H9 (cell line): ENCODE measurements around the gene EIF3M. TPM values are rescaled to one million over a fixed set of nuclear protein-coding genes. Genes with fewer than 3 reads are reported as not detected.

Experiments
- DNase-seq: peaks from one replicate; pipeline ENCODE4 v3.0.0-alpha.2; 2017
- H2AFZ ChIP-seq: one replicate; pipeline ENCODE4 v1.6.1; 2013; ENCODE audit warnings: mild to moderate bottlenecking, low read length, control low read depth, moderate library complexity
- H2AK5ac ChIP-seq: 2 replicates; pipeline ENCODE4 v1.6.1; 2013; ENCODE audit warnings: low read length, control low read depth, mixed read lengths; ENCODE audit not compliant: insufficient read length
- H2BK120ac ChIP-seq: one replicate; pipeline ENCODE4 v1.6.1; 2013; ENCODE audit warnings: low read depth, mild to moderate bottlenecking, low read length, control low read depth, inconsistent platforms; ENCODE audit not compliant: poor library complexity, severe bottlenecking
- H2BK12ac ChIP-seq: 2 replicates; pipeline ENCODE4 v1.6.1; 2013; ENCODE audit warnings: low read length, control low read depth, mixed read lengths, low read depth; ENCODE audit not compliant: insufficient read length
- H2BK15ac ChIP-seq: 2 replicates; pipeline ENCODE4 v1.6.1; 2013; ENCODE audit warnings: low read depth, low read length, control low read depth
- H2BK20ac ChIP-seq: one replicate; pipeline ENCODE4 v1.6.1; 2013; ENCODE audit warnings: low read depth, mild to moderate bottlenecking, low read length, control low read depth, inconsistent platforms; ENCODE audit not compliant: poor library complexity, severe bottlenecking
- H2BK5ac ChIP-seq: 2 replicates; pipeline ENCODE4 v1.6.1; 2013; ENCODE audit warnings: low read length, control low read depth, mixed read lengths; ENCODE audit not compliant: insufficient read length
- H3K14ac ChIP-seq: 2 replicates; pipeline ENCODE4 v1.6.1; 2013; ENCODE audit warnings: low read length, control low read depth; ENCODE audit not compliant: insufficient read depth
- H3K18ac ChIP-seq: 2 replicates; pipeline ENCODE4 v1.6.1; 2013; ENCODE audit warnings: low read depth, mild to moderate bottlenecking, mixed read lengths, low read length, control low read depth; ENCODE audit not compliant: insufficient read length
- H3K23ac ChIP-seq: 2 replicates; pipeline ENCODE4 v1.6.1; 2013; ENCODE audit warnings: low read length, control low read depth, mixed read lengths, low read depth; ENCODE audit not compliant: insufficient read length
- H3K23me2 ChIP-seq: 2 replicates; pipeline ENCODE4 v1.6.1; 2013; ENCODE audit warnings: low read depth, mild to moderate bottlenecking, mixed read lengths, low read length, control low read depth; ENCODE audit not compliant: insufficient read length, poor library complexity, severe bottlenecking
- H3K27ac ChIP-seq: 2 replicates; pipeline ENCODE4 v1.5.1; 2013; ENCODE audit warnings: low read length, control low read depth, mixed read lengths, low read depth; ENCODE audit not compliant: insufficient read length
- H3K27me3 ChIP-seq: 2 replicates; pipeline ENCODE4 v1.6.1; 2013; ENCODE audit warnings: low read length, control low read depth, inconsistent platforms; ENCODE audit not compliant: insufficient read depth
- H3K4ac ChIP-seq: 2 replicates; pipeline ENCODE4 v1.6.1; 2013; ENCODE audit warnings: low read depth, mild to moderate bottlenecking, control low read depth, inconsistent platforms, low read length, moderate library complexity
- H3K4me1 ChIP-seq: 2 replicates; pipeline ENCODE4 v1.6.1; 2013; ENCODE audit warnings: low read length, control low read depth, inconsistent platforms; ENCODE audit not compliant: insufficient read depth
- H3K4me2 ChIP-seq: 2 replicates; pipeline ENCODE4 v1.6.1; 2013; ENCODE audit warnings: low read length, control low read depth, mixed read lengths; ENCODE audit not compliant: insufficient read length, insufficient read depth
- H3K56ac ChIP-seq: 2 replicates; pipeline ENCODE4 v1.6.1; 2013; ENCODE audit warnings: low read depth, mild to moderate bottlenecking, mixed read lengths, low read length, control low read depth; ENCODE audit not compliant: insufficient read length
- H3K79me1 ChIP-seq: 2 replicates; pipeline ENCODE4 v1.6.1; 2013; ENCODE audit warnings: low read depth, mild to moderate bottlenecking, moderate library complexity, low read length, control low read depth, inconsistent platforms; ENCODE audit not compliant: insufficient read depth, poor library complexity, severe bottlenecking
- H3K79me2 ChIP-seq: 2 replicates; pipeline ENCODE4 v1.6.1; 2013; ENCODE audit warnings: low read length, control low read depth, inconsistent platforms; ENCODE audit not compliant: insufficient read depth
- H3K9ac ChIP-seq: 2 replicates; pipeline ENCODE4 v1.6.1; 2013; ENCODE audit warnings: low read length, control low read depth, mixed read lengths; ENCODE audit not compliant: insufficient read length; ENCODE audit errors: extremely low read depth
- H3K9me3 ChIP-seq: one replicate; pipeline ENCODE4 v1.6.1; 2013; ENCODE audit warnings: low read depth, low read length, inconsistent platforms; ENCODE audit not compliant: control insufficient read depth
- H3T11ph ChIP-seq: one replicate; pipeline ENCODE4 v1.6.1; 2013; ENCODE audit warnings: mild to moderate bottlenecking, low read length, control low read depth, inconsistent platforms
- H4K20me1 ChIP-seq: one replicate; pipeline ENCODE4 v1.6.1; 2013; ENCODE audit not compliant: control insufficient read depth, insufficient read length, insufficient read depth
- H4K5ac ChIP-seq: 2 replicates; pipeline ENCODE4 v1.6.1; 2013; ENCODE audit warnings: low read depth, mild to moderate bottlenecking, mixed read lengths, low read length, control low read depth; ENCODE audit not compliant: insufficient read length
- H4K8ac ChIP-seq: replicated peaks from 2 replicates; pipeline ENCODE4 v1.6.1; 2013; ENCODE audit warnings: low read length, control low read depth, mixed read lengths, low read depth; ENCODE audit not compliant: insufficient read length
- H4K91ac ChIP-seq: 2 replicates; pipeline ENCODE4 v1.6.1; 2013; ENCODE audit warnings: low read depth, mild to moderate bottlenecking, moderate library complexity, mixed read lengths, low read length, control low read depth; ENCODE audit not compliant: insufficient read length
- H3K27ac Mint-ChIP-seq, 3 experiments: 2 replicates in 2 of 3; 3 replicates in 1 of 3; pipeline ENCODE4 v1.8.0; 2020 to 2021; ENCODE audit warnings: mixed read lengths in 3 of 3, mild to moderate bottlenecking in 1 of 3, moderate library complexity in 1 of 3
- H3K27me3 Mint-ChIP-seq: 2 replicates; pipeline ENCODE4 v1.8.0; 2021; ENCODE audit warnings: low read depth, mild to moderate bottlenecking, moderate library complexity, mixed read lengths
- H3K36me3 Mint-ChIP-seq, 3 experiments: 2 replicates in 2 of 3; 3 replicates in 1 of 3; pipeline ENCODE4 v1.8.0; 2020 to 2021; ENCODE audit warnings: low read depth in 3 of 3, mixed read lengths in 3 of 3; ENCODE audit not compliant: insufficient read depth in 1 of 3
- H3K4me1 Mint-ChIP-seq, 2 experiments: 2 replicates each; pipeline ENCODE4 v1.8.0; 2020; ENCODE audit warnings: mixed read lengths in 2 of 2
- H3K4me3 Mint-ChIP-seq, 2 experiments: 2 replicates in 1 of 2; 3 replicates in 1 of 2; pipeline ENCODE4 v1.8.0; 2020 to 2021; ENCODE audit warnings: mild to moderate bottlenecking in 2 of 2, mixed read lengths in 2 of 2, moderate library complexity in 1 of 2
- H3K9me3 Mint-ChIP-seq, 2 experiments: 2 replicates in 1 of 2; 3 replicates in 1 of 2; pipeline ENCODE4 v1.8.0; 2020; ENCODE audit warnings: mild to moderate bottlenecking in 2 of 2, mixed read lengths in 2 of 2, moderate library complexity in 1 of 2
- WGBS: extraction: QIAGEN DNeasy Blood & Tissue Kit; methylation state at CpG from one replicate; pipeline ENCODE4 v1.1.7; 2013; ENCODE audit warnings: missing lambda C conversion rate, low lambda C conversion rate, mixed read lengths; ENCODE audit not compliant: insufficient read length; ENCODE audit errors: extremely low coverage; 5-methylcytosine and 5-hydroxymethylcytosine counted together
- total RNA-seq: library from RNA; stranded (reverse); gene quantifications from 2 replicates; pipeline ENCODE4 v1.2.1, GENCODE V29; 2021
- TF ChIP-seq, protein P1 (sequence below): fragments of 200-600 bp; sonication (generic); conservative IDR thresholded peaks from 3 replicates; pipeline ENCODE4 v1.8.0; 2021; ENCODE audit warnings: antibody characterized with exemption, mild to moderate bottlenecking

EIF3M gene
- total RNA-seq, 1 experiment from 2014 or later = 365 TPM

DNA sequence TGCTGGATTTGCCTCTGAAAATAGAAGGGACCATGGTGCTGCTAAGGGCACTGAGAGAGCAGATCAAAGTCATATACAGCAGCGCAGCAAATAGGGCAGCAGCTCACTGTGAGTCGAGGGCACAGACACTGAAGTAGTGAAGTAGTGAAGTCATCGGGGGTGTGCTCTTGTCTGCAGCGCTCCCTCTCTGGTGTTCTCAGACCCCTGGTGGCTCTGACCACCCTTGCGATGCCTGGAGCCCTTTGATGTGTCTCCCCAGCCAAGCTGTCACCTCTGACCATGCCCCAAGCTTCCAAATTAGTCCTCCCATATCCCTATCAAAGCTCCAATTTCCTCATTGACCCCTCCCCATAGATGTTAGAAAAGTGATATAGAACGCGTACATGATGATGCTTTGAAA, 27.7 kb upstream of the EIF3M start:
- H3K4ac ChIP-seq = no peak overlapping the region
- H3K9me3 Mint-ChIP-seq = peaks cover 0 to 7% of the 10 kb centered on the region in 2 experiments; a peak in 2 of 5 replicates

More for the DNA sequence above, 27.7 kb upstream of the EIF3M start:
- H2AK5ac ChIP-seq = no peak overlapping the region
- no peak overlapping the region for H2BK12ac ChIP-seq
- DNase-seq = no peak
- H3K23me2 ChIP-seq = no peaks in the 10 kb centered on the region
- no peak overlapping the region for H3K4me3 Mint-ChIP-seq
- no peak overlapping the region for H2BK15ac ChIP-seq
- no peak overlapping the region for H2BK5ac ChIP-seq
- H4K8ac ChIP-seq = no peak overlapping the region
- TF ChIP-seq, protein P1, sequence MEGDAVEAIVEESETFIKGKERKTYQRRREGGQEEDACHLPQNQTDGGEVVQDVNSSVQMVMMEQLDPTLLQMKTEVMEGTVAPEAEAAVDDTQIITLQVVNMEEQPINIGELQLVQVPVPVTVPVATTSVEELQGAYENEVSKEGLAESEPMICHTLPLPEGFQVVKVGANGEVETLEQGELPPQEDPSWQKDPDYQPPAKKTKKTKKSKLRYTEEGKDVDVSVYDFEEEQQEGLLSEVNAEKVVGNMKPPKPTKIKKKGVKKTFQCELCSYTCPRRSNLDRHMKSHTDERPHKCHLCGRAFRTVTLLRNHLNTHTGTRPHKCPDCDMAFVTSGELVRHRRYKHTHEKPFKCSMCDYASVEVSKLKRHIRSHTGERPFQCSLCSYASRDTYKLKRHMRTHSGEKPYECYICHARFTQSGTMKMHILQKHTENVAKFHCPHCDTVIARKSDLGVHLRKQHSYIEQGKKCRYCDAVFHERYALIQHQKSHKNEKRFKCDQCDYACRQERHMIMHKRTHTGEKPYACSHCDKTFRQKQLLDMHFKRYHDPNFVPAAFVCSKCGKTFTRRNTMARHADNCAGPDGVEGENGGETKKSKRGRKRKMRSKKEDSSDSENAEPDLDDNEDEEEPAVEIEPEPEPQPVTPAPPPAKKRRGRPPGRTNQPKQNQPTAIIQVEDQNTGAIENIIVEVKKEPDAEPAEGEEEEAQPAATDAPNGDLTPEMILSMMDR = no peak
- no peaks in the 10 kb centered on the region for H4K20me1 ChIP-seq
- no peaks in the 10 kb centered on the region for H3K27me3 Mint-ChIP-seq
- no peak overlapping the region for H4K5ac ChIP-seq
- no peak overlapping the region for H3K9ac ChIP-seq
- no peaks in the 10 kb centered on the region for H3K79me2 ChIP-seq
- H3T11ph ChIP-seq = no peak overlapping the region
- H2AFZ ChIP-seq = no peak overlapping the region
- no peak overlapping the region for H3K27ac ChIP-seq
- H3K4me1 ChIP-seq = no peaks in the 10 kb centered on the region
- no peak overlapping the region for H3K14ac ChIP-seq
- no peak overlapping the region for H2BK120ac ChIP-seq
- H2BK20ac ChIP-seq = no peak overlapping the region
- no peaks in the 10 kb centered on the region for H3K79me1 ChIP-seq
- no peaks in the 10 kb centered on the region for H3K36me3 Mint-ChIP-seq
- no peak overlapping the region for H3K18ac ChIP-seq
- H3K27me3 ChIP-seq = no peaks in the 10 kb centered on the region
- no peak overlapping the region for H3K4me2 ChIP-seq
- H3K4me1 Mint-ChIP-seq = peaks cover 3 to 7% of the 10 kb centered on the region in 2 experiments; a peak in 2 of 4 replicates
- no CpG with 5 or more reads among the region's 7 CpGs for WGBS
- H3K56ac ChIP-seq = no peak overlapping the region
- no peaks in the 10 kb centered on the region for H3K9me3 ChIP-seq
- no peak overlapping the region for H4K91ac ChIP-seq
- no peak overlapping the region for H3K23ac ChIP-seq
- H3K27ac Mint-ChIP-seq = no peak overlapping the region
